Purkinje cell (primary cell): ENCODE data around the gene MPHOSPH6. TPM values are rescaled to one million over a fixed set of nuclear protein-coding genes. Genes with fewer than 3 reads are reported as not detected.

Experiments used
- polyA plus RNA-seq: library from polyadenylated mRNA; unstranded; fragments of >200 nt; fragmentation: Nextera tagmentation; gene quantifications from 2 replicates; pipeline ENCODE4 v1.2.1, GENCODE V29; 2014

The MPHOSPH6 gene
- polyA plus RNA-seq: 117 and 150 TPM in 2 replicates

GRCh38 chr16:82169861-82170845 lies at the start of gene MPHOSPH6:
MPHOSPH6 (minus strand) TSS chr16:82170224; CDS start chr16:82170175, 49 bp downstream.

Other genes starting within 250 kb of the MPHOSPH6 start
- gene SDR42E1, start 158.8 kb downstream of the MPHOSPH6 start, polyA plus RNA-seq: not detected in 2 replicates
- not detected in 2 replicates for gene HSD17B2, start 135.0 kb downstream of the MPHOSPH6 start, polyA plus RNA-seq